Anterior cingulate cortex (tissue), 58 donors: ENCODE data around the gene PRDM7.

Experiments
- DNase-seq, 58 donors: peaks; one replicate each; lab custom pipeline; 2025; lab: John Stamatoyannopoulos, UW

Gene PRDM7

DNA sequence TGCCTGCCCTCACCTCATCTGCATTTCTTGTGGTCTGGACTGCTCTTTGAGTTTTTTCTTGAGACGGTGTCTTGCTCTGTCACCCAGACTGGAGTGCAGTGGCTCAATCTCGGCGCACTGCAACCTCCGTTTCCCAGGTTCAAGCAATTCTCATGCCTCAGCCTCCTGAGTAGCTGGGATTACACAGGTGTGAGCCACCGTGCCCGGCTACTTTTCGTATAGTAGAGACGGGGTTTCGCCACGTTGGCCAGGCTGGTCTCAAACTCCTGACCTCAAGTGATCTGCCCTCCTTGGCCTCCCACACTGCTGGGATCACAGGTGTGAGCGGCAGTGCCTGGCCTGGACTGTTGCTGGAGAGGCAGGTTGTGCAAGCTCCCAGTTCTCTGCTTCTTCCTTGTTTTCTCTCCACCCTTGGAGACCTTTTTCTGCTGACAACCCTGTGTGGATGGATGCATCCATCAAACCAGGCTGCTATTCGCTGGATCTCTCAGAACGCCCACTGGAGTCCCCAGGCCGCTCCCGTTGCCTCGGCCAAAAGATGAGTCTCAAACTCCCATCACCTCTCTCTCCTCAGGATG lies 35.1 kb downstream of the PRDM7 start:
- DNase-seq = no peak

- no peak for DNase-seq
Measured at GRCh38 chr16:90040152-90041023, 36.7 kb downstream of the PRDM7 start.

DNA sequence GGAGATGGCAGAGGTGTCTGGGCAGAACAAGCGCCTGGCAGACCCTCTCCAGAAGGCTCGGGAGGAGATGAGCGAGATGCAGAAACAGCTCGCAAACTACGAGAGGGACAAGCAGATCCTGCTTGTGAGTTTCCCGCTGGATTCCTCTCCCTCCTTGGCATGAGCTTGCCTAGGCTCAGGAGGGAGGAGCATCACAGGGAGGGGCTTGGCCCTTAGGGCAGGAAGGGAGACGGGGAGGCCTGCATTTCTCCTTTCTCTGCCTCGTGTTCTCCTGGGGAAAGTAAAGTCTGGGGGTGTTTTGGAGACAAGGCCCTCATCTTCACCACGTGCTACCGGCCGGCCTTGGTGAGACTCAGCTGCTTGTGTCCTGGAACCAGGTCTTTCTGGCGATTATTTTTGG lies 39.9 kb downstream of the PRDM7 start:
- DNase-seq = no peak

DNA sequence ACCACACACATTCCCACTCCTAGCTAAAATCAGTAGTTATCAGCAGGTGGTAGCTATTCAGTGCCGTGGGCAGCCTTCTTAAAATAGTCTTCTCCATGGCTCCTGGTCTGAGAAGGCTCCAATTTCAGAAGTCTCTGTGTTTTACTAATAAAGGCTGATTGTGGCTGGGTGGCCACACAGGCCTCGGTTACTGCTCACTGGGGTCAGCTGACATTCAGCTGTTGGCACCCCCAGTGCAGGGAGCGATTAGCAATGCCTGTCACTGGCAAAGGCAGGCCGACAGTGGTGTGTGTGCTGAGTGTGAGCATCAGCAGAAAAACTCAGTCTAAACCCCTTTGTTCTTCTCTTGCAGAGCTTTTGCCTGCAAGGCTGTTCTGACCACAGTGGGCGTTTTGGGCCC lies 41.2 kb downstream of the PRDM7 start:
- DNase-seq = peak in 11 of 58 donors; percentile 12 to 62 (median 32)

- DNase-seq = no peak
Measured at GRCh38 chr16:90034504-90034903, 42.6 kb downstream of the PRDM7 start.

- no peak for DNase-seq
Measured at GRCh38 chr16:90033387-90033786, 43.7 kb downstream of the PRDM7 start.

- no peak for DNase-seq
Measured at GRCh38 chr16:90032674-90033331, 44.3 kb downstream of the PRDM7 start.

DNA sequence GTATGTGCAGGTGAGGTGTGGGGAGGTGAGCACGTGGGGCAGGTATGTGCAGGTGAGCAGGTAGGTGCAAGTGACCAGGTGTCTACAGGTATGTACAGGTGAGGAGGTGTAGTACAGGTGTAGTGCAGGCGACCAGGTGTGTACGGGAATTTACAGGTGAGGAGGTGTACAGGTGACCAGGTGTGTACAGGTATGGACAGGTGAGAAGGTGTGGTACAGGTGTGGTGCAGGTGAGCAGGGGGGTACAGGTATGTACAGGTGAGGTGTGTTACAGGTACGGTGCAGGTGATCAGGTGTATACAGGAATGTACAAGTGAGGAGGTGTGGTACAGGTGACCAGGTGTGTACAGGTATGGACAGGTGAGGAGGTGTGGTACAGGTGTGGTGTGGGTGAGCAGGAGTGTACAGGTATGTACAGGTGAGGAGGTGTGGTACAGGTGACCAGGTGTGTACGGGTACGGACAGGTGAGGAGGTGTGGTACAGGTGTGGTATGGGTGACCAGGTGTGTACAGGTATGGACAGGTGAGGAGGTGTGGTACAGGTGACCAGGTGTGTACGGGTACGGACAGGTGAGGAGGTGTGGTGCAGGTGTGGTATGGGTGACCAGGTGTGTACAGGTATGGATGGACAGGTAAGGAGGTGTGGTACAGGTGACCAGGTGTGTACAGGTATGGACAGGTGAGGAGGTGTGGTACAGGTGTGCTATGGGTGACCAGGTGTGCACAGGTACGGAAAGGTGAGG lies 45.0 kb downstream of the PRDM7 start:
- peak in 4 of 58 donors; percentile 19 to 78 (median 44) for DNase-seq

- DNase-seq = no peak
Measured at GRCh38 chr16:90031186-90031930, 45.8 kb downstream of the PRDM7 start.

DNA sequence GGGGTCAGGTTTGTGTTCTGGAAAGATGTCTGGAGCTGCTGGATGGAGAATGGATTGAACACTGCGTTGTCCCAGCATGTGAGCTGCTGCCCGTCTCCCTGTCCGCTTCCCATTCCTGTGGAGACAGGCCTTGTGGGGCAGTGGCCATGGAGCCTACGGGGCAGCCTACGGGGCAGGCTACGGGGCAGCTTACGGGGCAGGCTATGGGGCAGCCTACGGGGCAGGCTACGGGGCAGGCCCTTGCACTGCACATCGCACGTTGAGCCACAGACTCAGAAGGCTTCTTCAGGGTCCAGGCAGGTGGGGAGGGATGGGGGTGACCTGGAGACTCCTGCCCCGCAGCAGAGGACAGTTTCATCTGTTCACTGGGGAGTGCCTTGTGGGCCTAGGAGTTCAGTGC lies 48.1 kb downstream of the PRDM7 start:
- DNase-seq = no peak

GRCh38 chr16:90027611-90028010 lies 49.5 kb downstream of the PRDM7 start:
- no peak for DNase-seq

DNA sequence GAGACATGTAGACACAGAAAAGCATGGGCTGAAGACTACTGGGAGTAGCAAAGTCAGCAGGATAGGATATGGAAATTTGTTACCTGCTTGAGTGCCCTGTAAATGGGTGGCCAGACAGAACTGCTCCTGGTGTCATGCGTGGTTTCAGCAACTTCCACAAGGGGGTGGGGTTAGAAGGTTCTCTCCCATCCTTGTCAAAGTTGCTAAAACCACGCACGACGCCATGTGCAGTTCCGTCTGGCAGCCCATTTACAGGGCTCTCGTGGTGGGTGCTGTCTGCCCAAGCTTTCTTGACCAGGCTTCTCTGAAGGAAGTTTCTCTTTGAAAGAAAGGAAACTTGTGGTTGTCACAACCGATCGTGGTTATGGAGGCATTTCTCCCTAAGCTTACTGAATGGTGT lies 51.0 kb downstream of the PRDM7 start:
- no peak for DNase-seq

DNA sequence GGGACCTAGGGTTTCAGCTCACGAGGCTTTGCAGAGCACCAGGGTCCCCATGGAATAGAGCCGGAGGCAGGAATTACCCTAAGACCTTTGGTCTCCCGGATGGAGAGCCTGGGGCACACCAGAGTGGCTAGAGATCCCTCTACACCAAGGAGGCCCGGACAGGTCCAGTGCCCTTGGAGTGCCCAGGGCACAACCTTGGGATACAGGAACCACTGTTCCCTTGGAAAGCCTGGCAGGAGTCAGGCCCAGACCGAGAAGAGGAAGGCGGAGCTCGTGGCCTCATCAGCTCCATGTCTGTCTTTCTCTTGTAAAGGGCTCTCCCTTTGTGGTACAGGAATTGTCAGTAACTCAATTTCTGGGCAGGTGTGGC lies 54.1 kb downstream of the PRDM7 start:
- DNase-seq = no peak

- DNase-seq = peak in 57 of 58 donors; percentile 41 to 94 (median 83)
Measured at GRCh38 chr16:90022209-90023077, 54.7 kb downstream of the PRDM7 start.

DNA sequence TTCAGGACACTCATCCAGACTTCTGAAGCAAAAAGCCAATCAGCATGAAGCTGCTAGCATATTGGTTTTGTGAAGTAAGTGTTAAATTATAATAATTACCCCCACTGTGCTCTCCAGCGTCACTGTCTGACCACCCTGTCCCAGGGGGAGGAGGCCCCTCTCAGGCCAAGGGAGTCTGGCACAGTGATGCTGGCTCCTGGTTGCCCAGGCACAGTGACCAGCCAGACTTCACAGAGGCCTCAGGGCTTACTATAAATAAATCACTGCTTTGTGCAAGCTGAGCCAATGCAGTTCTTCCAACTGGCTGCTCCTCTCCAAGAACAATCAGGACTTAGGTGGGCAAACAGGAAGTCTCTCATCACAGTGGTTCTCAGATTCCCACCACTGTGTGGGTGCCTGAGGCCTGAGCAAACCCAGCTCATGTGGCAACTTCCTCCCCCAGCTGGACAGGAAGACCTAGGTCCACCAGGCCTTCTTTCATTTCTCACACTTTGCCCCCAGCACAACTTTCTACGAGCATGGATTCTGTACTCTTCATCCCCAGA lies 56.2 kb downstream of the PRDM7 start:
- DNase-seq = peak in 30 of 58 donors; percentile 13 to 63 (median 36)

DNA sequence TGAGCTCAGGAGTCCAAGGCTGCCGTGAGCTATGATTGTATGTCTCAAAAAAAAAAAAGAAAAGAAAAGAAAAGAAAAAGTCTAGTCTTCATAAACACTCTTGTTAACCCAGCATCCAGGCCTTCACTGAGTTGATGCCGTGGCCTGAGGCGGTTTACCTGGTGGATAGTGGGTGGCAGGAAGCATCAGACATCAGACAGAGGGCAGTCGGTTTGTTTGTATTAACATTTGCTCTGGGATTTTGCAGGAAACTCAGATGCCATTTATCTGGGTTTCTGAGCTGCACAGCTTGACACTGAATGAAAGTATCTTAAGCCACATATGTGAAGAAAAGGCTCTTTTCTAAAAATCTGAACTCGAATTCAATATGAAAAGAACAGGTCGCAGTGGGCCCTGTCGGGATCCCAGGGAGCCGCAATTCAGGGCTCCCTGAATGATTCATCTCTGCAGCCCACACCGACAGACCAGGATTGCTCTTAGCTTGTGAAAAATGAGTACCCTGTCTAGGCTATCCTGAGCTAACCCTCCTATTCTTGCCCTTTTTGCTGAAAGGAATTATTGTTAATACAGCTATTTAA lies 56.8 kb downstream of the PRDM7 start:
- peak in 5 of 58 donors; percentile 31 to 54 (median 40) for DNase-seq

DNA sequence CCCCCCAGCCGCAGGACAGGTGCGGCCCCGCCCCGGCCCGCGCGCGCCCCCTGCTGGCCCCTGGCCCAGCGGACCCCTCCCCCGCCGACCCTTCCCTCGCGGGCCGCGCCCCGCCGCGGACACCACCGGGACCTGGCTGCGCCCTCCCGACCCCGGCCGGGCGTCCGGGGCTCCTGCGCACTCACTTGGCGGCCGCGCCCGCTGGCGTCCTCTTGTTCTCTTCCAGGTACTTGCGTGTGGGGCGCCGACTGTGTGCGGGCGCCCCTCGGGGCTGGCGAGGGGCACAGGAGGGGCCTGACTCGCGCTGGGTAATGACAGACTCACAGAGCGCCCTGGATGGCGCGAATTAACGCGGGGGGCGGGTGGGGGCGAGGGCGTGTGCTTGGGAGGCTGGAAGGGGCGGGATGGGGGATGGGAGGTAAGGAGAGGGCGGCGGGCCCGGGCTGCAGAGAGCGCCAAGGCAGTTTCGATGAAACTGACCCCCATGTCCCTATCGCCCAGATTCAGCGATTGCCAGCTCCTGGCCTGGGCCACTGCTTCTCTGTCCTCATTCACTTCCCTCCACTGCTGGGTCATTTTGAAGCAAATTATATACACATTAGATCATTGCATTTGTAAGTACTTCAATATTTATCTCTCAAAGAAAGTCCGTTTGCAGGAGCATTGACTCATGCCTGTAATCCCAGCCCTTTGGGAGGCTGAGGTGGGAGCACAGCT lies 57.4 kb downstream of the PRDM7 start:
- peak in 5 of 58 donors; percentile 23 to 40 (median 37) for DNase-seq
